WTC11 (cell line): Measurements from ENCODE around the gene RAB1A. TPM values are rescaled to one million over a fixed set of nuclear protein-coding genes. Genes with fewer than 3 reads are reported as not detected.

Experiments used
- ATAC-seq: fragments of 200-7000 bp; cut with Tn5 transposase; 2 replicates; pipeline ENCODE4 v1.10.0; 2021; ENCODE audit warnings: mild to moderate bottlenecking, moderate library complexity
- CTCF ChIA-PET: fragments of 300-600 bp; sonication (Branson Sonifier 250); formaldehyde crosslinking; loops from one replicate; lab custom pipeline; 2021; ENCODE audit warnings: antibody characterized with exemption; lab: Charles Lee
- POLR2A ChIA-PET: fragments of 350-600 bp; sonication (Branson Sonifier 250); formaldehyde crosslinking; loops from one replicate; lab custom pipeline; 2021; ENCODE audit warnings: antibody characterized with exemption; lab: Charles Lee
- DNase-seq: peaks from one replicate; pipeline ENCODE4 v3.0.0; 2021; ENCODE audit warnings: low spot score
- H3K27ac Mint-ChIP-seq: 2 replicates; pipeline ENCODE4 v1.8.0; 2021; ENCODE audit warnings: mixed read lengths
- H3K27me3 Mint-ChIP-seq: 2 replicates; pipeline ENCODE4 v1.8.0; 2021; ENCODE audit warnings: low read depth, mild to moderate bottlenecking, moderate library complexity, mixed read lengths
- H3K36me3 Mint-ChIP-seq: 2 replicates; pipeline ENCODE4 v1.8.0; 2021; ENCODE audit warnings: mixed read lengths
- H3K4me1 Mint-ChIP-seq: 2 replicates; pipeline ENCODE4 v1.8.0; 2022; ENCODE audit warnings: mixed read lengths
- H3K4me3 Mint-ChIP-seq: 2 replicates; pipeline ENCODE4 v1.8.0; 2021; ENCODE audit warnings: mild to moderate bottlenecking, moderate library complexity, mixed read lengths
- H3K9me3 Mint-ChIP-seq: 2 replicates; pipeline ENCODE4 v1.8.0; 2021; ENCODE audit warnings: mixed read lengths
- ATF3 ChIP-seq: sonication (generic); formaldehyde crosslinking; conservative IDR thresholded peaks from 2 replicates; pipeline ENCODE4 v1.8.1; 2022; ENCODE audit warnings: mild to moderate bottlenecking, missing genetic modification reagents
- CBFB ChIP-seq: sonication (generic); formaldehyde crosslinking; IDR thresholded peaks from 2 replicates; pipeline ENCODE4 v1.8.1; 2022; ENCODE audit warnings: mild to moderate bottlenecking, low read depth, missing genetic modification reagents
- EMX1 ChIP-seq: fragments of 250-450 bp; sonication (Bioruptor Pico); IDR thresholded peaks from 2 replicates; pipeline ENCODE4 v1.8.0; 2021; ENCODE audit warnings: mild to moderate bottlenecking
- ESRRA ChIP-seq: sonication (generic); formaldehyde crosslinking; IDR thresholded peaks from 2 replicates; pipeline ENCODE4 v1.8.1; 2022; ENCODE audit warnings: mild to moderate bottlenecking, missing genetic modification reagents, borderline replicate concordance
- FOXP1 ChIP-seq: sonication (generic); formaldehyde crosslinking; IDR thresholded peaks from 2 replicates; pipeline ENCODE4 v1.8.0; 2022; ENCODE audit warnings: missing genetic modification reagents, mild to moderate bottlenecking, moderate library complexity, borderline replicate concordance
- FOXP4 ChIP-seq: sonication (generic); formaldehyde crosslinking; IDR thresholded peaks from 2 replicates; pipeline ENCODE4 v1.8.0; 2022; ENCODE audit warnings: mild to moderate bottlenecking, missing genetic modification reagents
- GRHL2 ChIP-seq: fragments of 250-450 bp; sonication (Bioruptor Pico); IDR thresholded peaks from 2 replicates; pipeline ENCODE4 v1.8.0; 2022; ENCODE audit warnings: mild to moderate bottlenecking, moderate library complexity; ENCODE audit not compliant: insufficient replicate concordance, severe bottlenecking
- HMGA2 ChIP-seq: fragments of 250-450 bp; sonication (Bioruptor Pico); IDR thresholded peaks from 2 replicates; pipeline ENCODE4 v1.4.0; 2021; ENCODE audit warnings: mild to moderate bottlenecking, moderate library complexity
- NFYB ChIP-seq: sonication (generic); formaldehyde crosslinking; conservative IDR thresholded peaks from 2 replicates; pipeline ENCODE4 v1.8.0; 2022; ENCODE audit warnings: low read depth, missing genetic modification reagents
- NR1H2 ChIP-seq: sonication (generic); formaldehyde crosslinking; IDR thresholded peaks from 2 replicates; pipeline ENCODE4 v1.9.0; 2021; ENCODE audit warnings: mild to moderate bottlenecking, moderate library complexity, missing genetic modification reagents
- PRDM15 ChIP-seq: sonication (generic); formaldehyde crosslinking; IDR thresholded peaks from 2 replicates; pipeline ENCODE4 v1.8.0; 2022; ENCODE audit warnings: missing genetic modification reagents
- PRRX2 ChIP-seq: fragments of 250-450 bp; sonication (Bioruptor Pico); IDR thresholded peaks from 2 replicates; pipeline ENCODE4 v1.8.0; 2021; ENCODE audit warnings: mild to moderate bottlenecking
- SOX15 ChIP-seq: fragments of 250-450 bp; sonication (Bioruptor Pico); IDR thresholded peaks from 2 replicates; pipeline ENCODE4 v1.9.0; 2021; ENCODE audit warnings: mild to moderate bottlenecking
- ZMAT4 ChIP-seq: fragments of 250-450 bp; sonication (Bioruptor Pico); IDR thresholded peaks from 2 replicates; pipeline ENCODE4 v1.9.0; 2021; ENCODE audit warnings: mild to moderate bottlenecking
- total RNA-seq: library from RNA; stranded (reverse); gene quantifications from 3 replicates; pipeline ENCODE4 v1.2.3, GENCODE V29; 2021

Gene RAB1A
- total RNA-seq, 1 experiment from 2014 or later: 114 TPM

GRCh38 chr2:65057391-65058052, 72.4 kb downstream of the RAB1A start:
- ChIA-PET CTCF (interaction anchor here (0.7 to 2.5 kb wide), 5 partner anchors 8 to 129 kb away, joined by 3 to 13 read pairs (median 5); partner anchors contain the start of gene RAB1A), POLR2A (interaction anchor here (0.6 kb wide), 1 partner anchor 66 kb away, joined by 4 read pairs; no protein-coding TSS in a partner anchor)
- no peak for ATAC-seq
- Mint-ChIP-seq H3K9me3 (no peaks in the 10 kb centered on the region), H3K36me3 (no peaks in the 10 kb centered on the region; the same call in 1 of the 2 replicates), H3K4me3 (peak overlapping the region; percentile 86), H3K27me3 (no peaks in the 10 kb centered on the region; the same call in 1 of the 2 replicates), H3K27ac (no peak overlapping the region; the same call in 1 of the 2 replicates), H3K4me1 (peaks cover 33% of the 10 kb centered on the region)
- no peak for DNase-seq
- TF ChIP-seq CBFB (CRISPR knock-in tag) (no peak), ESRRA (CRISPR knock-in tag) (no peak), FOXP4 (CRISPR knock-in tag) (no peak), ZMAT4 (no peak), FOXP1 (CRISPR knock-in tag) (no peak), PRDM15 (no peak), GRHL2 (CRISPR knock-in tag) (no peak), EMX1 (CRISPR knock-in tag) (no peak), SOX15 (CRISPR knock-in tag) (no peak), HMGA2 (CRISPR knock-in tag) (no peak), ATF3 (no peak), NR1H2 (no peak)

GRCh38 chr2:65057054-65057375, 72.9 kb downstream of the RAB1A start:
- no peak for ATAC-seq
- Mint-ChIP-seq H3K4me1 (peaks cover 33% of the 10 kb centered on the region), H3K36me3 (peaks cover 2% of the 10 kb centered on the region), H3K27ac (peak overlapping the region; percentile 52), H3K27me3 (no peaks in the 10 kb centered on the region; the same call in 1 of the 2 replicates)
- ChIA-PET POLR2A (interaction anchor here (0.6 to 1.5 kb wide), 3 partner anchors 8 to 68 kb away, joined by 4 to 6 read pairs (median 5); partner anchors contain the start of gene SLC1A4), CTCF (interaction anchor here (0.7 to 2.7 kb wide), 6 partner anchors 9 to 306 kb away, joined by 3 to 28 read pairs (median 5); partner anchors contain the start of gene RAB1A)
- DNase-seq: no peak
- TF ChIP-seq NFYB (CRISPR knock-in tag) (no peak), ZMAT4 (no peak), PRRX2 (CRISPR knock-in tag) (no peak)
- TF ChIP-seq, all 79 proteins: peak for 0
- H3K9me3 Mint-ChIP-seq: peaks cover 2% of the 10 kb centered on the region
- H3K4me3 Mint-ChIP-seq: peak overlapping the region; percentile 86
